ENCODE data around the gene SORL1.
"Not testable (repeated sequence)": the region's sequence is repeated elsewhere in the genome, so short reads cannot be mapped to it uniquely, and the experiment has no call there.

SORL1 gene

GRCh38 chr11:121563900-121564822 is 112.0 kb downstream of the SORL1 start:
- DNase-seq (ENCODE audit: low spot score): no peak

GRCh38 chr11:121564948-121565684 is 113.0 kb downstream of the SORL1 start:
- DNase-seq (ENCODE audit: low spot score): no peak

- DNase-seq (ENCODE audit: low spot score): no peak
Measured at GRCh38 chr11:121566279-121567168, 114.4 kb downstream of the SORL1 start.

GRCh38 chr11:121567995-121568394 is 115.9 kb downstream of the SORL1 start:
- DNase-seq (ENCODE audit: low spot score): no peak

- not testable (repeated sequence) for DNase-seq (ENCODE audit: low spot score)
Measured at GRCh38 chr11:121569332-121570299, 117.5 kb downstream of the SORL1 start.

- no peak for DNase-seq (ENCODE audit: low spot score)
Measured at GRCh38 chr11:121570453-121570852, 118.3 kb downstream of the SORL1 start.

- no peak for DNase-seq (ENCODE audit: low spot score)
Measured at GRCh38 chr11:121571506-121571905, 119.4 kb downstream of the SORL1 start.

GRCh38 chr11:121572571-121573059 is 120.5 kb downstream of the SORL1 start:
- DNase-seq (ENCODE audit: low spot score): no peak

- no peak for DNase-seq (ENCODE audit: low spot score)
Measured at GRCh38 chr11:121574801-121575200, 122.7 kb downstream of the SORL1 start.

- no peak for DNase-seq (ENCODE audit: low spot score)
Measured at GRCh38 chr11:121575250-121575962, 123.3 kb downstream of the SORL1 start.

GRCh38 chr11:121575963-121576290 is 123.8 kb downstream of the SORL1 start:
- DNase-seq (ENCODE audit: low spot score): no peak

GRCh38 chr11:121576531-121576930 is 124.4 kb downstream of the SORL1 start:
- no peak for DNase-seq (ENCODE audit: low spot score)

- no peak for DNase-seq (ENCODE audit: low spot score)
Measured at GRCh38 chr11:121577106-121577848, 125.2 kb downstream of the SORL1 start.

GRCh38 chr11:121578251-121578976 is 126.3 kb downstream of the SORL1 start:
- no peak for DNase-seq (ENCODE audit: low spot score)

- no peak for DNase-seq (ENCODE audit: low spot score)
Measured at GRCh38 chr11:121580154-121580553, 128.0 kb downstream of the SORL1 start.

- no peak for DNase-seq (ENCODE audit: low spot score)
Measured at GRCh38 chr11:121581607-121582006, 129.5 kb downstream of the SORL1 start.

GRCh38 chr11:121582296-121582695 is 130.2 kb downstream of the SORL1 start:
- DNase-seq (ENCODE audit: low spot score): no peak

- no peak for DNase-seq (ENCODE audit: low spot score)
Measured at GRCh38 chr11:121583825-121584224, 131.7 kb downstream of the SORL1 start.

GRCh38 chr11:121586750-121587149 is 134.6 kb downstream of the SORL1 start:
- peak; percentile 44 for DNase-seq (ENCODE audit: low spot score)
